Smooth muscle cell (in vitro differentiated cells): Measurements from ENCODE around the gene GLT1D1. TPM values are rescaled to one million over a fixed set of nuclear protein-coding genes. Genes with fewer than 3 reads are reported as not detected.
A peak's percentile ranks its signal among the peaks of the same experiment; 100 is the strongest.

Experiments used
- DNase-seq: peaks from one replicate; lab custom pipeline; 2025; ENCODE audit not compliant: unreplicated experiment; lab: John Stamatoyannopoulos, UW
- H2AFZ ChIP-seq: fragments of 200-600 bp; sonication (generic); 2 replicates; pipeline ENCODE4 v1.6.0; 2016; ENCODE audit warnings: antibody characterized with exemption, low read depth, mild to moderate bottlenecking
- H3F3A ChIP-seq: fragments of 200-600 bp; sonication (generic); 2 replicates; pipeline ENCODE4 v1.6.0; 2017; ENCODE audit warnings: antibody characterized with exemption, low read depth
- H3K27ac ChIP-seq: fragments of 200-600 bp; sonication (generic); 2 replicates; pipeline ENCODE4 v1.5.1; 2016; ENCODE audit warnings: low read depth, mild to moderate bottlenecking
- H3K27me3 ChIP-seq: fragments of 200-600 bp; sonication (generic); 2 replicates; pipeline ENCODE4 v1.6.1; 2016; ENCODE audit warnings: low read depth, mild to moderate bottlenecking
- H3K36me3 ChIP-seq: fragments of 200-600 bp; sonication (generic); 2 replicates; pipeline ENCODE4 v1.5.1; 2016; ENCODE audit warnings: low read depth
- H3K4me1 ChIP-seq: fragments of 200-600 bp; sonication (generic); 2 replicates; pipeline ENCODE4 v1.5.1; 2016; ENCODE audit warnings: low read depth
- H3K4me2 ChIP-seq: fragments of 200-600 bp; sonication (generic); 2 replicates; pipeline ENCODE4 v1.6.0; 2016; ENCODE audit warnings: mild to moderate bottlenecking
- H3K4me3 ChIP-seq: fragments of 200-600 bp; sonication (generic); 2 replicates; pipeline ENCODE4 v1.5.1; 2016; ENCODE audit warnings: mild to moderate bottlenecking
- H3K79me2 ChIP-seq: fragments of 200-600 bp; sonication (generic); 2 replicates; pipeline ENCODE4 v1.6.0; 2016; ENCODE audit warnings: low read depth, mild to moderate bottlenecking
- H3K9ac ChIP-seq: fragments of 200-600 bp; sonication (generic); 2 replicates; pipeline ENCODE4 v1.6.0; 2016; ENCODE audit warnings: low read depth
- H3K9me3 ChIP-seq: fragments of 200-600 bp; sonication (generic); replicated peaks from 2 replicates; pipeline ENCODE4 v1.5.1; 2016; ENCODE audit warnings: low read depth
- H4K20me1 ChIP-seq: fragments of 200-600 bp; sonication (generic); 2 replicates; pipeline ENCODE4 v1.6.0; 2016; ENCODE audit warnings: low read depth
- CTCF ChIP-seq: fragments of 200-600 bp; sonication (generic); IDR thresholded peaks from 2 replicates; pipeline ENCODE4 v1.5.1; 2017; ENCODE audit warnings: borderline replicate concordance, mild to moderate bottlenecking, antibody characterized with exemption; ENCODE audit not compliant: insufficient read depth, poor library complexity, severe bottlenecking
- WGBS: methylation state at CpG from one replicate; pipeline ENCODE4 v1.1.7; 2016; ENCODE audit warnings: low lambda C conversion rate; 5-methylcytosine and 5-hydroxymethylcytosine counted together
- polyA plus RNA-seq: library from polyadenylated mRNA; unstranded; fragments of >200 nt; fragmentation: Nextera tagmentation; extraction: Ambion mirVana; gene quantifications from 2 replicates; pipeline ENCODE4 v1.2.1, GENCODE V29; 2016
- total RNA-seq: library from RNA; depleted of rRNA; stranded (reverse); fragments of >200 nt; gene quantifications from 2 replicates; pipeline ENCODE4 v1.2.3, GENCODE V29; 2014

Gene GLT1D1
- total and polyA plus RNA-seq, 2 experiments from 2014 or later: 0.07 to 0.18 TPM

- H4K20me1 ChIP-seq: peaks cover 27% of the 10 kb centered on the region
- H3K4me2 ChIP-seq: peak within 1 kb of the TSS; percentile 95
- peak; percentile 70 for DNase-seq
- 8% methylated on average over 52 of the region's 63 CpGs for WGBS
- H3K4me1 ChIP-seq: peaks cover 16% of the 10 kb centered on the region
- peak within 1 kb of the TSS; percentile 71 for H3K4me3 ChIP-seq
- peak within 1 kb of the TSS; percentile 73 for H3K9ac ChIP-seq
- H3K36me3 ChIP-seq: no peaks in the 10 kb centered on the region
- no peaks in the 10 kb centered on the region for H3K9me3 ChIP-seq
- TF ChIP-seq CTCF: no peak
- peak within 1 kb of the TSS; percentile 59 for H3K27ac ChIP-seq
- peaks cover 43% of the 10 kb centered on the region for H3K79me2 ChIP-seq
- no peaks in the 10 kb centered on the region for H3K27me3 ChIP-seq
- peak within 1 kb of the TSS; percentile 94 for H2AFZ ChIP-seq
- no peaks in the 10 kb centered on the region for H3F3A ChIP-seq
Observed at GRCh38 chr12:128823916-128824839, 29.1 kb upstream of the GLT1D1 start, which contains the start of gene SLC15A4. SLC15A4 (minus strand) TSS chr12:128823958; CDS start chr12:128823943, 15 bp downstream.

DNA sequence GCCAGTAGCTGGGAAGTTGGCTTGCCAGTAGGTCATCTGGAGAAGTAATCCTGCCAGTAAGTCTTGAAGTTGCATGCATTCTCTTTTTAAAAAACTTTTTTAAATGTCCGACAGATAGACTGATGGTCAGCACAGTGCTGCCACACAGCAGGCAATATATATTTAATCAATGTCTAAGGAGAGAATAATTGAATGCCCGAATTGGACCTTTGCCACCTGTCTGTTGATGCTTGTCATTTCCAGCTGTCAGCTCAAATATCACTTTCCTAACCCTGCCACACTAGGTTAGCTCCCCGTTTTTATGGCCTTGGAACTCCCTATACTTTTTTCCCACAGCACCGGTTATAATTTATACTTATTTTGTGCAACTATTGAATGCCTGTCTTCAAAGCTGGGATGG, 27.4 kb upstream of the GLT1D1 start:
- DNase-seq: no peak
- Histone ChIP-seq H3K36me3 (no peaks in the 10 kb centered on the region), H3K4me3 (no peak overlapping the region), H3K9ac (no peak overlapping the region), H2AFZ (no peak overlapping the region), H3K9me3 (no peaks in the 10 kb centered on the region), H3K4me1 (peaks cover 5% of the 10 kb centered on the region), H3F3A (no peaks in the 10 kb centered on the region), H3K27me3 (no peaks in the 10 kb centered on the region), H3K4me2 (no peak overlapping the region), H3K79me2 (peaks cover 26% of the 10 kb centered on the region), H3K27ac (no peak overlapping the region), H4K20me1 (peaks cover 13% of the 10 kb centered on the region)
- 93% methylated on average over 4 of the region's 4 CpGs for WGBS
- no peak for TF ChIP-seq CTCF

- H3F3A ChIP-seq: no peaks in the 10 kb centered on the region
- no peaks in the 10 kb centered on the region for H3K27me3 ChIP-seq
- H4K20me1 ChIP-seq: no peaks in the 10 kb centered on the region
- no peak for TF ChIP-seq CTCF
- H3K4me1 ChIP-seq: no peaks in the 10 kb centered on the region
- no peak overlapping the region for H3K9ac ChIP-seq
- no peaks in the 10 kb centered on the region for H3K36me3 ChIP-seq
- H3K4me3 ChIP-seq: no peak overlapping the region
- no peak for DNase-seq
- no peak overlapping the region for H2AFZ ChIP-seq
- H3K79me2 ChIP-seq: peaks cover 8% of the 10 kb centered on the region
- no peaks in the 10 kb centered on the region for H3K9me3 ChIP-seq
- 90% methylated on average over 2 of the region's 2 CpGs for WGBS
- H3K27ac ChIP-seq: no peak overlapping the region
- no peak overlapping the region for H3K4me2 ChIP-seq
Observed at GRCh38 chr12:128827724-128828123, 25.6 kb upstream of the GLT1D1 start.
